ENCODE results near the gene ZNF148. TPM values are rescaled to one million over a fixed set of nuclear protein-coding genes. Genes with fewer than 3 reads are reported as not detected.

The ZNF148 gene
- total RNA-seq, 1 donor from 2014 or later = 45.2 TPM

DNA sequence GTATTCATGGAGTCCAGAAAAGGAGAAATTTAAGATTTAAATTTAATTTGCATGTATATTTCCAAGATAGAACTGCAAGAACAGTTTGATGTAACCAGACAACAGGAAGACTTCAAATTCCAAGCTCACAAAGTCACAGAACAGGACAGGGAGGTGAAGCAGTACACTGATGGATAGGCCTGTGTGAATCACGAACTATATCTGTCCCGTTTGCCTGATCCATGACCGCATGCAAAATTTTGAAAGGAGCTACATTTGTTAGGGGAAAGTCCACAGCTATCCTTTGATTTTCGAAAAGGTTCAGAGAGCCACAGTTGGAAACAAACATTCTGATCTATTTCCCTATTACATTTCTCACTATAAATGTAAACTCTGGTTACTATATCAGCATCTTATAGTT is 83.1 kb downstream of the ZNF148 start:
- intact Hi-C loops (cut with micrococcal nuclease) = no loop called here

DNA sequence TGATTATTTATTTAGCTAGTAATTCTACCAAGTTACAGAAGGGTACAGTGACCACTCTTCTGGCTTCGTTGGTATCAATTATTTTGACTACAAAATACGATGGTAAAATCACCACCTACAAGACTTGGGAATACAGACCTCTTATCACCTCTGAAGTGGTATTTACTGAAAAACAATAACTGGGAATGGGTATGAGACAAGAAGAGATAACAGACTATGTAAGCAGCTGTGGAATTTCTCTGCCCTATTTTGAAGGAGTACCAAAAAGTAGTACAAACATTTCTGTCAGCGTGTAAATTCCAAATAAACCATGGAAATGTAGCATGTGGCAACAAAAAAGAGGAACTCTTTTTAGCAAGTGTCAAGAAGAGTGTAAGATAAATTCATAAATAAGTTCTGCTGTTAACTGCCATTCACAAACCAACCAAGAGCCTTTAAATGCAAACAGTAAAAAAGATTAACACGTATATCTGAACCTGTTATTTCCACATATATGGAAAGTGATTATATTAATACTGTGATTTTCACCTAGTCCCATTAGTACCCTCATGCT is 85.6 kb downstream of the ZNF148 start:
- intact Hi-C loops (cut with micrococcal nuclease) = no loop called here

DNA sequence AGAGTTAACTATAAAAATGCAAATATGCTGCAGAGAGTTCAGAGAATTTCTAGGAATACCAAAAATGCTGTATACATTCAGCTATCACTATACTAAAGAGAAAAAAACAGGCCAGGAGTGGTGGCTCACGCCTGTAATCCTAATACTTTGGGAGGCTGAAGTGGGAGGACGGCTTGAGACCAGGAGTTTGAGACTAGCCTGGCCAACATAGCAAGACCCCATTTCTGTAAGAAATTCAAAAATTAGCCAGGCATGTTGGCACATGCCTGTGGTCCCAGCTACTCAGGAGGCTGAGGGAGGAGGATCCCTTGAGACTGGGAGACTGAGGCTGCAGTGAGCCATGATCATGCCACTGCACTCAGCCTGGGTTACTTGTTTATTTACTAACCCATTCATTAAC is 87.9 kb downstream of the ZNF148 start:
- intact Hi-C loops (cut with micrococcal nuclease) = no loop called here

DNA sequence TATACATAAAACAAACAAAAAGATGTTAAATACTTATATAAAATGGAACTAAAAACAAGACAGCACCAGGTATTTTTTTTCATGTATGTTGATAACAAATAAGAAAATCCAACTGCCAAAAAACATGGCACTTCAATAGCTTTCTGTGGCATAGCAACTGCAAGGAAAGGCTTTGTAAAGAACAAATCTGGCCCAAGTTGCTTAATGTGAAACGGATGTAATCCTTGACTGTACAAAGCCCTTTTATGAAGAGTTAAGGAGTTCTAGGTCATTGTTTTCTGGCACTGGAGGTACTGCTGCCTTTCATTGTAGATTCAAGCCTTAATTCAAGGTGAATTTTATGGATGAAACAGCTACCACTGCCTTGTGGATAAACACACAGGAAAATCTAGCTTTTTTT is 93.7 kb downstream of the ZNF148 start:
- intact Hi-C loops (cut with micrococcal nuclease) = no loop called here

DNA sequence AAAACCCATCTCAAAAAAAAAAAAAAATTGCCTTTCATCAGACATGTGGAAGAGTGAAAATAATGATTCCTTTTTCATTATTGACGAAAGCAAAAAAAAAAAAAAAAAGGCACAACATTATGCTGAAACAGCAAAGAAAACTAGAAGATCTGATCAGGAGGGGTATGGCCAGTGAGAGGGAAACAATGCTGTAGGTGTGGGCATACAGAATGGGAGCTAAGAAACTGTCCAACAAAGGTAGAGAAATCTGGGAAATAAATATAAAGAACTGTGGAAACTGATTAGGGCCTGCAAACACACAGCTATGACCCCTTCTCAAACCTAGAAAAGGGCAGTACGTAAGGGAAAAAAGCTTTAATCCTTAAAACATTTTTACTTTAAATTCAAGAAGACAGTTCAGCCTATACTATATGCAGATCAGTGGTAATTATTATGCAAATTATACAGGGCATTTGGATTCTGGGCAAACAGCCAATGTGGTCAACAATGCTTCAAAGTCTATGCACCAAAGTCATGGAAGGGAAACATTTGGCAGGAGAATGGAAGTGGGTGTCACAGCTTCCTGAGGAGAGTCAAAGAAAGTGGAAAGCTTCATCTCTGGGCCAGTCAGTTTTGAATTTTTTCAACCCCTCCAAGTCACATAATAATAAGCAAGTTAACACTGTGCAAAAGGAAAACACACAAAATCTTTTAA is 94.3 kb downstream of the ZNF148 start:
- intact Hi-C loops (cut with micrococcal nuclease) = no loop called here

DNA sequence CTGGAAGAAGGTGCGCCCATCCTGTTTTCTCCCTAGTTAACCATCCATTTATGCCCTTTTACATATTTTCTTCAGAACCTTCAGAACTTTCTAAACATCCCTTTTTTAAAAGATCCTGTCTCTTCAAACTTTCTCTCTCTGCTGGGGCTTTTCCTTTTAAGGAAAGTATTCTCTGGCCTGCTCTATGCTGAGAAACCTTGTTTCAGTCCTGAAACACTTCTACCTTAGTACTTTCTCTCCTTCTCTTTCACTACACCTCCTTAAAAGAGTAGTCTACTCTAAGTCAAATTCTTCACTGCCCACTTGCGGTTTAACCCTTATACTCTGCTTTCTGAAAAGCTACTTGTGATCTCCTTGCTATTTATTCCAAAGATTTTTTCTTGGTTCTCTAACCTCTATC is 97.0 kb downstream of the ZNF148 start:
- intact Hi-C loops (cut with micrococcal nuclease) = no loop called here

DNA sequence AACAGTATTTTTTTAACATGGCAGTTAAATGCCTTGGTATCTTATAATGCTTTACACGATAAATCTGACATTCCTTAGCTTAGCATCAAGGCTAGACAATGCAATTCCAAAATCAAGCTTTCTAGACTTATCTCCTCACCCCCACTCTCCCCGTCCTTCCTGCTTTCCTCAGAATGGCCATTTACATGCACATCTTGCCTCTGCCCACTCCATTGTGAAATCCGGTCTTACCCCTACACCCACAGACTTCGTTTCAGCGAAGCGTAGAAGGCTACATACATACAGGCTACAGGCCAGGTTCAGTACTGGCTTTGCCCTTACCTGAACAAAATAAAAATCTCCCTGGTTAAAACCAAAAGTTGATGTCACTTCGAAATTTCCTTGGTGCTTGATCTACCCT is 104.0 kb downstream of the ZNF148 start:
- intact Hi-C loops (cut with micrococcal nuclease) = no loop called here

DNA sequence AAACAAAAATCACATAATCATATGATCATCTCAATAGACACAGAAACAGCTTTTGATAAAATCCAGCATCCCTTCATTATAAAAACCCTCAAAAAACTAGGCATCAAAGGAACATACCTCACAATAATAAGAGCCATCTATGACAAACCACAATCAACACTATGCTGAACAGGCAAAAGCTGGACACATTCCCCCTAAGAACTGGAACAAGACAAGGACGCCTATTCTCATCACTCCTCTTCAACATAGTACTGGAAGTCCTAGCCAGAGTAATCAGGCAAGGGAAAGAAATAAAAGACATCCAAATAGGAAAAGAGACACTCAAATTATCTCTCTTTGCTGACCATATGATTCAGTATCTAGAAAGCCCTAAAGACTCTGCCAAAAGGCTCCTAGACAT is 107.7 kb downstream of the ZNF148 start:
- intact Hi-C loops (cut with micrococcal nuclease) = no loop called here

DNA sequence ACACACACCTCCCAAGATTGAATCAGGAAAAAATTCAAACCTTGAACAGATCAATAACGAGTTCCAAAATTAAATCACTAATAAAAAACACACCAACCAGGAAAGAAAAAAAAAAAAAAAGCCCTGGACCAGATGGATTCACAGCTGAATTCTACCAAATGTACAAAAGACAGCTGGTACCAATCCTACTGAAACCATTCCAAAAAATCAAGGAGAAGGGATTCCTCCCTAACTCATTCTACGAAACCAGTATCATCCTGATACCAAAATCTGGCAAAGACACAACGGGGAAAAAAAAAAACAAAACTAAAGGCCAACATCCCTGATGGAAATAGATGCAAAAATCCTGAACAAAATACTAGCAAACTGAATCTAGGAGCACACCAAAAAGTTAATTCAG is 108.2 kb downstream of the ZNF148 start:
- intact Hi-C loops (cut with micrococcal nuclease) = no loop called here

DNA sequence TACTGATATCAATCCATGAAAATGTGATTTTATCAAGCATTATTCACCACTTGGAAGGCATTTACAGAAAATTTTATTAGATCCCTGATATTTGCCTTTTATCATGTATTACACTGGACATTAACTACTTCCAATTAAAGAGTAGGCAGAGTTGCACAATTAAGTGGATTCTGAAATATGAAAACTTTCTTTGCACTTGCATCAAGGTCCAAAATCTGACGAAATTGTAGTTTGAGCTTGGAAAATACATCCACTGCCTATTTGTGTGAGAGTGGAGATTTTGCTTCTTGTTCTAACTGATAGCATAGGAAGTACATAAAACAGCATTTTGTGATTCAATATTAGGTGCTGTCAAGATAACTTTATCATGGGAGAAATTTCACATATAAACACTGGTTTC is 113.0 kb downstream of the ZNF148 start:
- intact Hi-C loops (cut with micrococcal nuclease) = no loop called here

DNA sequence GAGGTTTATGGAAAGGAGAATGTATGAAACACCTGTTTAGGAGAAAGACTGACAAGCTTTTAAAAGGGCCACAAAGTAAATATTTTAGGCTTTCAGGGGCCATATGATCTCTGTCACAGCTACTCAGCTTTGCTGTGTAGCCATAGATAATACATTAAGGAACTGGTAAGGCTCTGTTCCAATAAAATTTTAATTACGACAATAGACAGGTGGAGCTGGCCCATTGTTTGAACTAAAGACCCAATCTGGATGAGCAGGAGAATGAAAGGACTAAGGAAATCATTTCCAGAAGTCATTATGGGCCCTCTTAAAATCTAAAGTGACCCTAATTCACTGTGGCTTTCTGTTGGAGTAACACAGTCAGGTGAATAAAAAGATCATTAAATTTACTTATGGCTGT is 114.1 kb downstream of the ZNF148 start:
- intact Hi-C loops (cut with micrococcal nuclease) = no loop called here

DNA sequence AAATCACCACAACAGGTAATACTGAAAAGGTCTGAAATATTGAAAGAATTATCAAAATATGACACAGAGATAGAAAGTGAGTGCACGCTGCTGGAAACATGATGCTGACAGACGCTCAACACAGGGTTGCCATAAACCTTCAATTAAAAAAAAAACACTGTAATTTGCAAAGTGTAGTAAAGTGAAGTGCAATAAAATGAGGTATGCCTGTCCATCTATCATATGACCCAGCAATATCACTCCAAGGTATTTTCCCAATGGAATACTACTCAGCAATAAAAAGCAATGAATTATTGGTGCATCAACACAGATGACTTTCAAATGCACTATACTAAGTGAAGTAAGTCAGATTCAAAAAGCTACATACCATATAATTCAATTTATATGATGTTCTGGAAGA is 115.0 kb downstream of the ZNF148 start:
- intact Hi-C loops (cut with micrococcal nuclease) = no loop called here

DNA sequence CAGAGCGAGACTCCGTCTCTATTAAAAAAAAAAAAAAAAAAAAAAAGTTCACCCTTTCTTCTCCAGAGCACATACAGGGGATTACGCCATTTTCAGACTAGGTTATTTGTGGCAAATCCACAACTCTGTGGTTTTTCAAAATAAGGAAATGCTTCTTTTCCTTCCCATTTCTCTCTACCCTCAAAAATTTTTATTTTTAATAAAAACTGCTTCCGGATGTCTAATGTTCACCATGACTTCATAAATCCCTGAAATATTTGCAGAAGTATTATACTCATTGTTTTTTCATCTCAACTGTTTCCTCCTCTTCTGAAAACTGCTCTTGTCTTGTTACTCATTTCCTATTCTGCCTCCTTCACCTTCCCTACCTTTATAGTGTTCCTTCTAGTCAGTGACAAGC is 117.6 kb downstream of the ZNF148 start:
- intact Hi-C loops (cut with micrococcal nuclease) = no loop called here

DNA sequence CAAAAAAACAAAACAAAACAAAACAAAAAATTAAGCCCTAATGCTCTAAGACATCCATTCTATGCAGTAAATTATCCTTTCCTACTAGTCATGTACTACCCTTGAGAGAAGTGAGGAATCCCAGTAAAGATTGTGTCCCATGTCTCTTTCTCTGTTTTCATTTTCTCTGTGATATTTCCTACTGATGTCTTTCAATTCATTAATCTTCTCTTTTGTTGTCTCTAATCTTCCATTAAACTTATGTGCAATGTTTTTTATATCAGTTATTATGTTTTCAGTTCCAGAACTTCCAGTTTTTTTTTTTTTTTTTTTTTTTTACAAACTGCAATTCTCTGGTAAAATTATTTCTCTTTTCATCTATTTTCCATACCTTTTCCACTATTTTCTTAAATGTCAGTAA is 118.5 kb downstream of the ZNF148 start:
- intact Hi-C loops (cut with micrococcal nuclease) = no loop called here

DNA sequence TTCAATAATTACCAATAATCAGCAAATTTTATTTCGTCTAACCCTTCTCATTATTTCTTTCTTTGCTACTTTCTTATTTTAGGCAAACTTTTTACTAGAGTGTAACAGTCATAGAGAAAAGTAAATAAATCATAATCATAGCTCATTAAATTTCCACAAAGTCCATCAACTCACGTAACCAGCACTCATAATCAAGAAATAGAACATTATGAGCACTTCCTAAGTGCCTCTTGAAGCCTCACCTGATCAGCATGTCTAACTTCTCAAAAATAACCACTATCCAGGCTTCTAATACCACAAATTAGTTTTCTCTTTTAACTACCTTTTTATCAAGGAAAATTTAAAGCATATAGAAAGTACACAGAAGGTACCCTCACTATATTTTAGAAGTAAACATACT is 124.2 kb downstream of the ZNF148 start:
- intact Hi-C loops (cut with micrococcal nuclease) = no loop called here

DNA sequence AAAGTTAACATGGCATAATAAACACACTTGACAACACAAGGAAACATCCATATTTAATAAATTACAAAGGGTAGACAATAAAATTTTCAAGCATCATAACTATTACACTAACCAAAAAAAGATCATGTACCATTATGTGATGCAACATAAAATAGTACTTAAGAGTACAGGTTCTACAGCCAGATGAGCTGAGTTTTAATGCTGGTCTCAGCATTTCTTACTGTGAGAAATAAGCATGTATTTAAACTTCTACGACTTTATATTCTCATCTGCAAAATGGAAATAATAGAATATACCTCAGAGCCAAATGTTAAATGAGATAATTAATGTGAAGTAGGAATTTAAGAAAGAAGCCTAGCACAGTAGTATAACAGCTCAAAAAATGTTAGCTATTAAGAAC is 128.9 kb downstream of the ZNF148 start:
- intact Hi-C loops (cut with micrococcal nuclease) = no loop called here

DNA sequence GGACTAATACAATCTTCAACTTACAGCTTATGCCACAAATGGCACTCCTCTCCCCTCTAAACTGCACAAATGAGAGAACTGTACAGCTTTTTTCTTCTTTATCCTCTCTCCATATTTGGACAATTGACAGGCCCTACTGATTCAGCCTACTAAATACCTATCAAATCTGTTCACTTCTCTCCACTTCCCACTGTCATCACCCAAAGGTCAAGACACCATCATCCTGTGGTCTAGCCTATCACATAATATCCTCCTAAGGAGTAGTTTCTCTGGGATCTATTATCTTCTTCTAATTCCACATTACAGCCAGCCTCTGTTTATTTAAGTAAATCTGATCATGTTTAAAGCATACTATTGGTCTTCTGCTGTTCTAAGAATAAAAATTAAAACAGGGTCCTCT is 129.6 kb downstream of the ZNF148 start:
- intact Hi-C loops (cut with micrococcal nuclease) = no loop called here

DNA sequence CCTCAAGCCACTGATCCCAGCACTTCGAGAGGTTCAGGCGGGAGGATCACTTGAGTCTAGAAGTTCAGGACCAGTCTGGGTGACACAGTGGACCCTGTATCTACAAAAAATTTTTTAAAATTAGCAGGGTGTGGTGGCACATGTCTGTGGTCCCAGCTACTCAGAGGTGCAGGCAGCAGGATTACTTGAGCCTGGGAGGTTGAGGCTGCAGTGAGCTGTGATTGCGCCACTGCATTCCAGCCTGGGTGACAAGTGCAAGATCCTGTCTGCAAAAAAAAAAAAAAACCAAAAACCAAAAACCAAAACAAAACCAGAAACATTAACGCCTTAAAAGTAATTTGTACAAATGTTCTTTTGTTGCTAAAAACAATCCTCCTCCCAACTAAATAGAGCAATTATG is 134.6 kb downstream of the ZNF148 start:
- intact Hi-C loops (cut with micrococcal nuclease) = no loop called here

DNA sequence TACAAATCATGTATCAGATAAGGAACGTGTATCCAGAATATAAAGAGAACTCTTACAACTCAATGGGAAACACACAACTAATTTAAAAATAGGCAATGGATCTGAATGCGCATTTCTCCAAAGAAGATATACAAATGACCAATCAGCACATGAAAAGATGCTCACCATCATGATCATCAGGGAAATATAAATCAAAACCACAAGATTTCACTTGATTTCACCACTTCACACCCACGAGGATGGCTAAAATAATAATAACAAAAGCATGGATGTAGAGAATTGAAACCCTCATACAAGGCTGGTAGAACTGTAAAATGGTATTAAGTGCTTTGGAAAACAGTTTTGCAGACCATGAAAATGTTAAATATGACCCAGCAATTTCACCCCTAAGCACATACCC is 135.9 kb downstream of the ZNF148 start:
- intact Hi-C loops (cut with micrococcal nuclease) = no loop called here

DNA sequence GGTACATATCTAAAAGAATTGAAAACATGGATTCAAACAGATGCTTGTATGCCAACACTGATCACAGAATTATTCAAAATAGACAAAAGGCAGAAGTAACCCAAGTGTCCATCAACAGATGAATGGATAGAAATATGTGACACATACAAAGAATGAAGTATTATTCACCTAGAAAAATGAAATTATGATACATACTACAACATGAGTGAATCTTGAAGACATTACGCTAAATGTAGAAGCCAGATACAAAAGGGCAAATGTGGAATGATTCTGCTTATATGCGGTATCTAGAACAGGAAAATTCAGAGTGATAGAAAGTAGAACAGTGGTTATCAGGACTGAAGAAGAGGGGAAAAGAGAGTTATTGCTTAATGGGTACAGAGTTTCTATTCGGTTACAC is 136.4 kb downstream of the ZNF148 start:
- intact Hi-C loops (cut with micrococcal nuclease) = no loop called here

DNA sequence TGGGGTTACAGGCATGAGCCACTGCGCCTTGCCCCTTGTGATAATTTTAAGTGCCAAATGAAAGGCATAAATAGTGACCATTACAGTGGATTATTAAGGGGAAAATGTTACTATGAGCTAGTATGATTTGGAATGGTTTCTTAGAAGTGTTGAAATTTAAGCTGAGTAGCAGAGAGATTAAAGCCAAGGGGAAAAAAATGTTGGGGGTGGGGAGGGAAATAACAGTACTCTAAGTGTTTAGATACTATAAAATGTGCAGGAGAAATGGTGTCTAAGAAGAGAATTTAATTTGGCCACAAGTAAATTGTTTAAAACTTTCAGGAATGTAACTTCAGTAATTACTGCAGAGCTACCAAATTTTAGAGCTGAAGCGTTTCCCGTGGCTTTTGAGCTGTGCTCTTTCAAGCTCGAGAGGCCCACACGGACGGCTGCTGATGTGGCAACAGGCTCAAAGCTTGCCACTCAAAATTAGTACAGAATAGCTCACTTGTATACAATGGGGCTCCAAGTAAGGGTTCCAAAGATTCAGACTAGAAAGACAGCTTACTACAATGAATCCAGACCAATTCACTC is 138.7 kb downstream of the ZNF148 start:
- intact Hi-C loops (cut with micrococcal nuclease) = no loop called here

DNA sequence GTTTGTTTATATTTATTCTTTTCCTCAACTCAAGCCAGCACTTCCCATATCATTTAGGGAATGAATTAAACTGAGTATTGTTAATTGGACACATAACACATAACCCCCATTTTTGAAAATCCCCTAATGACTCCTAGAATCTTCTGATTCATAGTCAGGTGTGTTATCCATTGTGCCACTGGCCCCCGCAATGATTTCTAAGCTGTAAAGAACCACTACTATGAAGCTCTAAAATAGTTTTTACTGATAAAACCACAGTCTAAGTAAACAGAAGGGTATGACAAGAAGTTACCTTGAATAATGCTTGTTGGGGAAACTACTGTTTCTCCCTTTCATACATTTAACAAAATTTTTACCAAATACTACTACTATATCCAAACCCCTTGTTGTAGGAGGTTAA is 140.3 kb downstream of the ZNF148 start:
- intact Hi-C loops (cut with micrococcal nuclease) = no loop called here

DNA sequence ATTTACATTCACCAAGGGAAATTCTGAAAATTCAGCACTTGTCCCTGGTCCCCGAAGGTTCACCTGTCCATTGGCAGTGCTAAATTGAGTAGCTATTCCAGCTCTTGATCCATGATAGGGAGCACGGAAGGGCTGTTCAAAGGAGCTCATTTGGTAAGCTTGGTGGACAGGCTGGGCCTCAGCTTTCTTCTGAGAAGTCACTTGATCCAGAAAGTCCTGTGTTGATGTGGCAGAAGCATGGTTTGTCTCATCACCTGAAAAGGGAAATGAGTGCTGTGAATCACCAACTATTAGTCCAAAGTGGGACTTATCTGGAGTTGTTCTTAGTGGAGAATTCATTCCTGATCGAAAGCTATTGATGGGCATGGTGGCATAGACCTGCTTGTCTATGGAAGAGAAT is 142.7 kb downstream of the ZNF148 start:
- intact Hi-C loops (cut with micrococcal nuclease) = no loop called here
